ENCODE results near the gene ARIH2.
"Not testable (repeated sequence)": the region's sequence is repeated elsewhere in the genome, so short reads cannot be mapped to it uniquely, and the experiment has no call there.

The ARIH2 gene

DNA sequence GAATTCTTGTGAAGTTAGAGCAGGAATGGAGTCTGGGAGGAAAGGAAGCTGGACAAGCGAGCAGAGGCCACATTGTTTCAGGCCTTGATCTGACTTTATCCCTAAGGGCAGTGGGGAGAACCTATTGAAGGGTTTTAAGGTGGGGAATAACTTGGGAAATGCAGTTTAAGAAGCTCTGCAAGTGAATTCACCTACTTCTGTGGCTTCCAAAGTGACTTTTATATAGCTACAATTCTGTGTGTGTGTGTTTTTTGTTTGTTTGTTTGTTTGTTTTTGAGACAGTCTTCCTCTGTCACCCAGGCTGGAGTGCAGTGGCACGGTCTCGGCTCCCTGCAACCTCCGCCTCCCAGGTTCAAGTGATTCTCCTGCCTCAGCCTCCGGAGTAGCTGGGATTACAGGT lies 90.0 kb downstream of the ARIH2 start:
- H3K4me1 ChIP-seq (ENCODE audit: control insufficient read depth, insufficient read depth, low read length); H3K36me3 ChIP-seq (ENCODE audit: control insufficient read depth, insufficient read depth, low read length); H3K27me3 ChIP-seq (ENCODE audit: control insufficient read depth, insufficient read depth, low read length); H3K9ac ChIP-seq (ENCODE audit: low read depth, low read length); H3K9me3 ChIP-seq (ENCODE audit: control insufficient read depth, insufficient read depth, low read length): not testable (repeated sequence)
- H3K4me3 ChIP-seq (ENCODE audit: low read depth, low read length), result peak overlapping the region; percentile 87

DNA sequence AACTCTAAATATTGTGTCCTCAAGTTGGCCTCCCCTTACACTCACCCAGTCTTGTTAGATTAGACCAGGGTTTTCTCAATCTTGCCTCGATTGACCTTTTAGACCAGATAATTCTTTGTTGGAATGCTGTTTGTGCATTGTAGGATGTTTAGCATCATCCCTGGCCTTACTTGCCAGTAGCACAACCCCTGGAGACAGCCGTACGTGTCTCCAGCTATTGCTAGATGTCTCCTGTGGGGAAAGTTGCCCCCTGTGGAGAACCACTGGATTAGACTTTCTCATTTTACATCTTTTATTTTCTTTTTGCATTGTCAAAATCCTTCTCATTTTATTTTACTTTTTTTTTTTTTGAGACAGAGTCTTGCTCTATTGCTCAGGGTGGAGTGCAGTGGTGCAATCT lies 90.8 kb downstream of the ARIH2 start:
- Histone ChIP-seq H3K27me3 (ENCODE audit: control insufficient read depth, insufficient read depth, low read length) (no peaks in the 10 kb centered on the region), H3K4me3 (ENCODE audit: low read depth, low read length) (no peak overlapping the region), H3K9ac (ENCODE audit: low read depth, low read length) (no peak overlapping the region), H3K4me1 (ENCODE audit: control insufficient read depth, insufficient read depth, low read length) (peaks cover 7% of the 10 kb centered on the region), H3K36me3 (ENCODE audit: control insufficient read depth, insufficient read depth, low read length) (peaks cover 6% of the 10 kb centered on the region), H3K9me3 (ENCODE audit: control insufficient read depth, insufficient read depth, low read length) (no peaks in the 10 kb centered on the region)

DNA sequence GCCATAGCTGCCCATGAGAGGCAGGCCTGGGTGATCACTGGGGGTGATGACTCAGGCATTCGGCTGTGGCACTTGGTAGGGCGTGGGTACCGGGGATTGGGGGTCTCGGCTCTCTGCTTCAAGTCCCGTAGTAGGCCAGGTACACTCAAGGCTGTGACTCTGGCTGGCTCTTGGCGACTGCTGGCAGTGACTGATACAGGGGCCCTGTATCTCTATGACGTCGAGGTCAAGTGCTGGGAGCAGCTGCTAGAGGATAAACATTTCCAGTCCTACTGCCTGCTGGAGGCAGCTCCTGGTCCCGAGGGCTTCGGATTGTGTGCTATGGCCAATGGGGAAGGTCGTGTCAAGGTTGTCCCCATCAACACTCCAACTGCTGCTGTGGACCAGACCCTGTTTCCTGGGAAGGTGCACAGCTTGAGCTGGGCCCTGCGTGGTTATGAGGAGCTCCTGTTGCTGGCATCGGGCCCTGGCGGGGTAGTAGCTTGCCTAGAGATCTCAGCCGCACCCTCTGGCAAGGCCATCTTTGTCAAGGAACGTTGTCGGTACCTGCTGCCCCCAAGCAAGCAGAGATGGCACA lies 93.9 kb downstream of the ARIH2 start:
- H3K27me3 ChIP-seq (ENCODE audit: control insufficient read depth, insufficient read depth, low read length), result no peaks in the 10 kb centered on the region
- H3K4me3 ChIP-seq (ENCODE audit: low read depth, low read length), result no peak overlapping the region
- no peak overlapping the region for H3K9ac ChIP-seq (ENCODE audit: low read depth, low read length)
- peaks cover 23% of the 10 kb centered on the region for H3K36me3 ChIP-seq (ENCODE audit: control insufficient read depth, insufficient read depth, low read length)
- H3K9me3 ChIP-seq (ENCODE audit: control insufficient read depth, insufficient read depth, low read length), result no peaks in the 10 kb centered on the region
- peaks cover 12% of the 10 kb centered on the region for H3K4me1 ChIP-seq (ENCODE audit: control insufficient read depth, insufficient read depth, low read length)

DNA sequence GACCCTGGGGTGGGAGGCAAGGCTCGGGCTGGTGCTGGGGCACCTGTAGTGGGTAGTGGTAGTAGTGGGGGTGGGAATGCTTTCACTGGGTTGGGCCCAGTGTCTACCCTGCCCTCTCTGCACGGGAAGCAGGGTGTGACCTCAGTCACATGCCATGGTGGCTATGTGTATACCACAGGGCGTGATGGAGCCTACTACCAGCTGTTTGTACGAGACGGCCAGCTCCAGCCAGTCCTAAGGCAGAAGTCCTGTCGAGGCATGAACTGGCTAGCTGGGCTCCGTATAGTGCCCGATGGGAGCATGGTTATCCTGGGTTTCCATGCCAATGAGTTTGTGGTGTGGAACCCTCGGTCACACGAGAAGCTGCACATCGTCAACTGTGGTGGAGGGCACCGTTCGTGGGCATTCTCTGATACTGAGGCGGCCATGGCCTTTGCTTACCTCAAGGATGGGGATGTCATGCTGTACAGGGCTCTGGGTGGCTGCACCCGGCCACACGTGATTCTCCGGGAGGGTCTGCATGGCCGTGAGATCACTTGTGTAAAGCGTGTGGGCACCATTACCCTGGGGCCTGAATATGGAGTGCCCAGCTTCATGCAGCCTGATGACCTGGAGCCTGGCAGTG lies 94.6 kb downstream of the ARIH2 start:
- H3K4me1 ChIP-seq (ENCODE audit: control insufficient read depth, insufficient read depth, low read length), result peaks cover 10% of the 10 kb centered on the region
- H3K36me3 ChIP-seq (ENCODE audit: control insufficient read depth, insufficient read depth, low read length), result peaks cover 23% of the 10 kb centered on the region
- H3K9me3 ChIP-seq (ENCODE audit: control insufficient read depth, insufficient read depth, low read length), result no peaks in the 10 kb centered on the region
- no peak overlapping the region for H3K9ac ChIP-seq (ENCODE audit: low read depth, low read length)
- no peaks in the 10 kb centered on the region for H3K27me3 ChIP-seq (ENCODE audit: control insufficient read depth, insufficient read depth, low read length)
- H3K4me3 ChIP-seq (ENCODE audit: low read depth, low read length), result no peak overlapping the region

DNA sequence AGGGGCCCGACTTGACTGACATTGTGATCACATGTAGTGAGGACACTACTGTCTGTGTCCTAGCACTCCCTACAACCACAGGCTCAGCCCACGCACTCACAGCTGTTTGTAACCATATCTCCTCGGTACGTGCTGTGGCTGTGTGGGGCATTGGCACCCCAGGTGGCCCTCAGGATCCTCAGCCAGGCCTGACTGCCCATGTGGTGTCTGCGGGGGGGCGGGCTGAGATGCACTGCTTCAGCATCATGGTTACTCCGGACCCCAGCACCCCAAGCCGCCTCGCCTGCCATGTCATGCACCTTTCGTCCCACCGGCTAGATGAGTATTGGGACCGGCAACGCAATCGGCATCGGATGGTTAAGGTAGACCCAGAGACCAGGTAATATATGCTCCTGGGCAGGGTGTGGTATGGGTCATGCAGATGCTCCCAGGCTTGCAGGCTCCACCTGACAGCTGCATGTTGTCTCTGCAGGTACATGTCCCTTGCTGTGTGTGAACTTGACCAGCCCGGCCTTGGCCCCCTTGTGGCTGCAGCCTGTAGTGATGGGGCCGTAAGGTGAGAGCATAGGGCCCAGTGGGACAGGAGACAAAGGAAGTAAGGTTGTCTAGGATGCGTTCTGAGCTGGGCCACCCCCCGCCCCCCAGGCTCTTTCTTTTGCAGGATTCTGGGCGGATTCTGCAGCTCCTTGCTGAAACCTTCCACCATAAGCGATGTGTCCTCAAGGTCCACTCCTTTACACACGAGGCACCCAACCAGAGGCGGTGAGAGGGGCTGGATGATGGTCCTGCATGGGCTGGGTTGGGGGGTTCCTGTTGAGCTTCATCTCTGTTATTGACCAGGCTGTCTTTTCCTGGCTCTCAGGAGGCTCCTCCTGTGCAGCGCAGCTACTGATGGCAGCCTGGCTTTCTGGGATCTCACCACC lies 95.4 kb downstream of the ARIH2 start:
- Histone ChIP-seq H3K4me1 (ENCODE audit: control insufficient read depth, insufficient read depth, low read length) (peaks cover 8% of the 10 kb centered on the region), H3K27me3 (ENCODE audit: control insufficient read depth, insufficient read depth, low read length) (no peaks in the 10 kb centered on the region), H3K4me3 (ENCODE audit: low read depth, low read length) (no peak overlapping the region), H3K9me3 (ENCODE audit: control insufficient read depth, insufficient read depth, low read length) (no peaks in the 10 kb centered on the region), H3K36me3 (ENCODE audit: control insufficient read depth, insufficient read depth, low read length) (peaks cover 23% of the 10 kb centered on the region), H3K9ac (ENCODE audit: low read depth, low read length) (no peak overlapping the region)

DNA sequence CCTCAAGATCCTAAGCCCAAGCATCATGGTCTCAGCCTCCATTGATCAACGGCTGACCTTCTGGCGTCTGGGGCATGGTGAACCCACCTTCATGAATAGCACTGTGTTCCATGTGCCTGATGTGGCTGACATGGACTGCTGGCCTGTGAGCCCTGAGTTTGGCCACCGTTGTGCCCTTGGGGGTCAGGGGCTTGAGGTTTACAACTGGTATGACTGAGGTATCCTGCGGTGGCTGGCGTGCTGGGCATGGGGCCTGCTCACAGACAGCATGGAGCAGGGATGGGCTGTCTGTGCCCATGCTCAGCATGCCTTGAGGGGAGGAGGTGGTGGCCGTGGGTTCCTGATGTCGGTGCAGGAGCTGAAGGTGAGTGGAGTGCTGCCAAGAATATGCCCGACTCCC lies 96.4 kb downstream of the ARIH2 start:
- Histone ChIP-seq H3K4me3 (ENCODE audit: low read depth, low read length) (no peak overlapping the region), H3K4me1 (ENCODE audit: control insufficient read depth, insufficient read depth, low read length) (peaks cover 9% of the 10 kb centered on the region), H3K27me3 (ENCODE audit: control insufficient read depth, insufficient read depth, low read length) (no peaks in the 10 kb centered on the region), H3K9ac (ENCODE audit: low read depth, low read length) (no peak overlapping the region), H3K9me3 (ENCODE audit: control insufficient read depth, insufficient read depth, low read length) (no peaks in the 10 kb centered on the region), H3K36me3 (ENCODE audit: control insufficient read depth, insufficient read depth, low read length) (peaks cover 23% of the 10 kb centered on the region)

DNA sequence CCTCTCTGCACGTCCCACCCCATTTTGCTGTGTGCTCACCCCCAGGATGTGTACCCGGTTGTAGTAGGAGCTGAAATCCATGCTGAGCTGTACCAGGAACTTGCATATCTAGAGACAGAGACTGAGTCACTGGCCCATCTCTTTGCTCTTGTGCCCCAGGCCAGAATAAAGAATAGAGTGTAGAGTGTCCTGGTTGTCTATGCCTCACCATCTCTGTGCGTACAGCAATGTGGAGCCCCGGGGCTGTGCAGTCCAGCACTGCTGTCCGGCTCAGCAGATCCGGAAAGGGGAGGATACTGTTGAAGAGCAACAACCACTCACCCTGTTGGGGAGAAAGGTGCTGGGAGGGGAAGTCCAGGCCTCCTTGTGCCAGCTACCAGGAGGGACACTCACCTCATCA lies 97.1 kb downstream of the ARIH2 start:
- no peaks in the 10 kb centered on the region for H3K9me3 ChIP-seq (ENCODE audit: control insufficient read depth, insufficient read depth, low read length)
- peaks cover 11% of the 10 kb centered on the region for H3K4me1 ChIP-seq (ENCODE audit: control insufficient read depth, insufficient read depth, low read length)
- H3K9ac ChIP-seq (ENCODE audit: low read depth, low read length), result no peak overlapping the region
- H3K4me3 ChIP-seq (ENCODE audit: low read depth, low read length), result no peak overlapping the region
- H3K27me3 ChIP-seq (ENCODE audit: control insufficient read depth, insufficient read depth, low read length), result no peaks in the 10 kb centered on the region
- peaks cover 23% of the 10 kb centered on the region for H3K36me3 ChIP-seq (ENCODE audit: control insufficient read depth, insufficient read depth, low read length)

DNA sequence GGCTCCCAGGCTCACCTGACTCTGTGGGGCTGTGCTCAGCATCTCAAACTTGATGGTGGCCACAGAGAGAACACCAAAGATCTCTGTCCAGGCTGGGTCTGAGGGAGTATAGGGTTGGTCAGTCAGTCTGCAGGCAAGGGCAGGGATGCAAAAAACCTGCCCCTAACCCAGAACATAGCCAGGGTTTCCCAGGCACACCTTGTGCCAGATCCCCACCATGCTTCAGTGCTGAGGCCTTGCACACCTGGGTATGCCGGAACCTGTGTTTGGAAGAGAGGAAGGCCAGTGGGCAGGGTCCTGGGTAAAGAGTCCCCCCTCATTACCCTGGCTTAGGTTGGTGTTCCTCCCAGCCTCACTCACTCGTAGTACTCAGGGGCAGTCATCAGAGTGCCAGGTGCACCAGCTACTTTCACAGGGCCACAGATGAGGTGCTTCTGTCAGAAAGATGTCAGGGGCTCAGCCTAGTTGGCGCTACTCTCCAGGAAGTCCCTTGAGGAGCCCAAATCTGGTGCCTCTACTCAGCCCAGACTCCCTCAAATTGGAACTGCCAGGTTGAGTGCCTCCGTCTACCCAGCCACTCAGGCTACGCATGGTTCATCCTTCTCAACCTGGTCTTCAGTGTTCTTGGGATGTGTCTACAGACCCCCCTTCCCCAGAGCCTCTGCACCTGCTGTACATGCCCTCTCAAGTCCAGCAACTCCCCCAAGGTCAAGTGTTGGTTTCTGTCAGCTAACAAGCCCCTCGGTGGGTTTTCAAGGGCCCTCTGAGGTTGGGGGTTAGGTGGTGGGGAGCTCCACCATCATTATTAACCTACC lies 98.0 kb downstream of the ARIH2 start:
- H3K27me3 ChIP-seq (ENCODE audit: control insufficient read depth, insufficient read depth, low read length), result no peaks in the 10 kb centered on the region
- peaks cover 11% of the 10 kb centered on the region for H3K4me1 ChIP-seq (ENCODE audit: control insufficient read depth, insufficient read depth, low read length)
- H3K4me3 ChIP-seq (ENCODE audit: low read depth, low read length), result no peak overlapping the region
- H3K9me3 ChIP-seq (ENCODE audit: control insufficient read depth, insufficient read depth, low read length), result no peaks in the 10 kb centered on the region
- no peak overlapping the region for H3K9ac ChIP-seq (ENCODE audit: low read depth, low read length)
- H3K36me3 ChIP-seq (ENCODE audit: control insufficient read depth, insufficient read depth, low read length), result peaks cover 21% of the 10 kb centered on the region

DNA sequence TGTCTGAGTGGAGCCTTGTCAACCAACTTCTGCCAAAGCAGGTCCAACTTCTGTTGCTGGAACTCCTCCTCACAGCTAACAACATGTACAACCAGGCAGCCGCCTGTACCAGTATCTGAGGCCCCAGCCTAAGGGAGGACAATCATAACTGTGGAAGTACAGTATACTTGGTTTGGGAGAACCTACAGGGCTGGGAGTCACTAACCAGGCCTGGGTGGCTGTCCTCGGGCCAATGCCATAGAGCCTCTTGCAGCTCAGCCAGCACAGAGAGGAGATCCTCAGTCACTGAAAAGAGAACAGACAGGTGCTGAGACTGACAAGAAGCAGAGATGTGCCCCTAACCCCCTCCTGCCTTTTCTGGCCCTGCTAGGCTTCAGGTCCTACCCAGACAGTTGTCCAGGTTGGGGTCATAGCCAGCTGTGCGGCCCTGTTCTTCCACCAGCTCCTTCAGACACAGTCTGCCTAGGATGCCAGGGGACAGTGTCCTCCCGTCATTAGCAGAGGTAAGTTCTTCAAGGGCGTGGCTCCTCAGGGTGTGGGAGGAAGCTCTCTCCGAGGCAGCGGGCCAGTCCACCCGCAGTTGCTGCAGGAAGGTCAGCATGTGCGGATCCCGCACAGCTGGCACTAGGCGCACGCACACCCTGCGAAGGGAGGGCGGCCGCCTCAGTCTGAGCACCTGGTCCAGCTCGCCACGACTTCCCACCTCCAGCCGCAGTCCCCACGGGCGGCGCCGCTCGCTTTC lies 98.8 kb downstream of the ARIH2 start:
- Histone ChIP-seq H3K27me3 (ENCODE audit: control insufficient read depth, insufficient read depth, low read length) (no peaks in the 10 kb centered on the region), H3K9ac (ENCODE audit: low read depth, low read length) (peak overlapping the region; percentile 54), H3K4me3 (ENCODE audit: low read depth, low read length) (peak overlapping the region; percentile 77), H3K4me1 (ENCODE audit: control insufficient read depth, insufficient read depth, low read length) (peaks cover 11% of the 10 kb centered on the region), H3K9me3 (ENCODE audit: control insufficient read depth, insufficient read depth, low read length) (no peaks in the 10 kb centered on the region), H3K36me3 (ENCODE audit: control insufficient read depth, insufficient read depth, low read length) (peaks cover 19% of the 10 kb centered on the region)

DNA sequence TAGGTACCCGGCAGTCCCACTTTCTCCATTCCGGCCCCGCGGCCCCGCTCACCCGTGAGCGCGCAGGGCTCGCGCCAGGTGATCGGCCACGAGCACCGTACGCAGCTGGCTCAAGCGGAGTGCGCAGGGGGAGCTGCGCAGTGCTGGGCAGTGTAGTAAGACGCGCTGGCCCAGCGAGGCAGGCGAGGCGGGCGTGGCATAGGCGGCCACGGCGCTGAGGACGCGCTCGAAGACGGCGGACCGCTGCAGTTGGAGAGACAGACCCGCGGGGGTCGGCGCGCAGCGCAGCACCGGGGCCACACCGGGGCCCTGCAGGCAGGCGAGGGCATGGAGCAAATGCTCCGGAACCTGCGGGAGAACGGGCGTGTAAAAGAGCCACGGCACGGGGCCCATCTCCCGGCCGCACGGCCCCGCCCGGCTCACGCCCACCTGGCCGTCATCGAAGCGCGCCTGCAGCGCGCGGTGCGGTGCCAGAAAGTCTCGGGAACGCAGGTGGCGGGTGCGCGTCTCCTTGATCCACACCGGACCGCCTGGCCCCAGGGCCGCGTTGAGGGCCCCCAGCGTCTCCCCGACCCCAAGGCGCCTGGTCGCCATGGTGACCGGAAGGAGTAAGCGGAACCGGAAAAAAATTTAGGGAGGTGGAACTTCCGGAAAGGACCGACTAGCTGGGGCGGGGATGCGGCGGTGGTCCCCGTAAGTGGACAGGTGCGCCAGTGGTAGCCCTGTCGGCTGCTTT lies 99.5 kb downstream of the ARIH2 start, which contains the start of gene DALRD3:
Gene DALRD3, minus strand, starts transcription at position 610 of the 736 bp plus-strand sequence. Its CDS starts 16 bp downstream, at position 594.
- Histone ChIP-seq H3K27me3 (ENCODE audit: control insufficient read depth, insufficient read depth, low read length) (no peaks in the 10 kb centered on the region), H3K4me3 (ENCODE audit: low read depth, low read length) (peak within 1 kb of the TSS; percentile 77), H3K36me3 (ENCODE audit: control insufficient read depth, insufficient read depth, low read length) (peaks cover 19% of the 10 kb centered on the region)

More for the DNA sequence above, 99.5 kb downstream of the ARIH2 start, which contains the start of gene DALRD3:
- H3K4me1 ChIP-seq (ENCODE audit: control insufficient read depth, insufficient read depth, low read length), result peaks cover 15% of the 10 kb centered on the region
- H3K9ac ChIP-seq (ENCODE audit: low read depth, low read length), result peak within 1 kb of the TSS; percentile 54
- no peaks in the 10 kb centered on the region for H3K9me3 ChIP-seq (ENCODE audit: control insufficient read depth, insufficient read depth, low read length)

All from iPS-15b (cell line).